ENCODE measurements around the gene PTPRZ1.

Gene PTPRZ1

GRCh38 chr7:121985476-121986030 lies 112.6 kb downstream of the PTPRZ1 start:
- Histone ChIP-seq H3K4me3 (ENCODE audit: insufficient read length, low read depth) (no peak overlapping the region), H3K4me1 (ENCODE audit: insufficient read depth, insufficient read length) (no peaks in the 10 kb centered on the region), H3K27me3 (ENCODE audit: insufficient read depth, insufficient read length) (no peaks in the 10 kb centered on the region), H3K36me3 (ENCODE audit: insufficient read depth, insufficient read length, low read length) (no peaks in the 10 kb centered on the region), H3K9me3 (ENCODE audit: insufficient read depth, low read length) (no peaks in the 10 kb centered on the region), H3K9ac (ENCODE audit: insufficient read length, low read depth) (no peak overlapping the region)
- TF ChIP-seq ZNF274 (IDR thresholded peaks at IDR 0.05; ENCODE audit: low read depth, low read length) (no peak), YY1 (IDR thresholded peaks at IDR 0.05; ENCODE audit: insufficient read depth, insufficient read length) (no peak), SUZ12 (IDR thresholded peaks at IDR 0.05; ENCODE audit: extremely low read depth, insufficient read depth, insufficient read length) (no peak)
- DNase-seq (ENCODE audit: low read depth, low spot score) = no peak

- TF ChIP-seq ZNF274 (IDR thresholded peaks at IDR 0.05; ENCODE audit: low read depth, low read length) (no peak), YY1 (IDR thresholded peaks at IDR 0.05; ENCODE audit: insufficient read depth, insufficient read length) (no peak), SUZ12 (IDR thresholded peaks at IDR 0.05; ENCODE audit: extremely low read depth, insufficient read depth, insufficient read length) (no peak)
- Histone ChIP-seq H3K4me1 (ENCODE audit: insufficient read depth, insufficient read length) (no peaks in the 10 kb centered on the region), H3K27me3 (ENCODE audit: insufficient read depth, insufficient read length) (no peaks in the 10 kb centered on the region), H3K4me3 (ENCODE audit: insufficient read length, low read depth) (no peak overlapping the region), H3K9me3 (ENCODE audit: insufficient read depth, low read length) (no peaks in the 10 kb centered on the region), H3K36me3 (ENCODE audit: insufficient read depth, insufficient read length, low read length) (no peaks in the 10 kb centered on the region), H3K9ac (ENCODE audit: insufficient read length, low read depth) (no peak overlapping the region)
- DNase-seq (ENCODE audit: low read depth, low spot score) = no peak
Measured at GRCh38 chr7:121992068-121992467, 119.1 kb downstream of the PTPRZ1 start.

GRCh38 chr7:121994625-121995410 lies 121.9 kb downstream of the PTPRZ1 start:
- Histone ChIP-seq H3K36me3 (ENCODE audit: insufficient read depth, insufficient read length, low read length) (no peaks in the 10 kb centered on the region), H3K9ac (ENCODE audit: insufficient read length, low read depth) (no peak overlapping the region), H3K9me3 (ENCODE audit: insufficient read depth, low read length) (no peaks in the 10 kb centered on the region), H3K27me3 (ENCODE audit: insufficient read depth, insufficient read length) (no peaks in the 10 kb centered on the region), H3K4me3 (ENCODE audit: insufficient read length, low read depth) (no peak overlapping the region), H3K4me1 (ENCODE audit: insufficient read depth, insufficient read length) (no peaks in the 10 kb centered on the region)
- TF ChIP-seq SUZ12 (IDR thresholded peaks at IDR 0.05; ENCODE audit: extremely low read depth, insufficient read depth, insufficient read length) (no peak), ZNF274 (IDR thresholded peaks at IDR 0.05; ENCODE audit: low read depth, low read length) (no peak), YY1 (IDR thresholded peaks at IDR 0.05; ENCODE audit: insufficient read depth, insufficient read length) (no peak)
- peak; percentile 61 for DNase-seq (ENCODE audit: low read depth, low spot score)

GRCh38 chr7:122006687-122007086 lies 133.7 kb downstream of the PTPRZ1 start:
- Histone ChIP-seq H3K27me3 (ENCODE audit: insufficient read depth, insufficient read length) (no peaks in the 10 kb centered on the region), H3K4me3 (ENCODE audit: insufficient read length, low read depth) (no peak overlapping the region), H3K9me3 (ENCODE audit: insufficient read depth, low read length) (no peaks in the 10 kb centered on the region), H3K9ac (ENCODE audit: insufficient read length, low read depth) (no peak overlapping the region), H3K36me3 (ENCODE audit: insufficient read depth, insufficient read length, low read length) (no peaks in the 10 kb centered on the region), H3K4me1 (ENCODE audit: insufficient read depth, insufficient read length) (no peaks in the 10 kb centered on the region)
- TF ChIP-seq YY1 (IDR thresholded peaks at IDR 0.05; ENCODE audit: insufficient read depth, insufficient read length) (no peak), SUZ12 (IDR thresholded peaks at IDR 0.05; ENCODE audit: extremely low read depth, insufficient read depth, insufficient read length) (no peak), ZNF274 (IDR thresholded peaks at IDR 0.05; ENCODE audit: low read depth, low read length) (no peak)
- DNase-seq (ENCODE audit: low read depth, low spot score) = no peak

GRCh38 chr7:122010116-122010515 lies 137.2 kb downstream of the PTPRZ1 start:
- Histone ChIP-seq H3K4me1 (ENCODE audit: insufficient read depth, insufficient read length) (no peaks in the 10 kb centered on the region), H3K9me3 (ENCODE audit: insufficient read depth, low read length) (no peaks in the 10 kb centered on the region), H3K27me3 (ENCODE audit: insufficient read depth, insufficient read length) (no peaks in the 10 kb centered on the region), H3K4me3 (ENCODE audit: insufficient read length, low read depth) (no peak overlapping the region), H3K9ac (ENCODE audit: insufficient read length, low read depth) (no peak overlapping the region), H3K36me3 (ENCODE audit: insufficient read depth, insufficient read length, low read length) (no peaks in the 10 kb centered on the region)
- TF ChIP-seq YY1 (IDR thresholded peaks at IDR 0.05; ENCODE audit: insufficient read depth, insufficient read length) (no peak), ZNF274 (IDR thresholded peaks at IDR 0.05; ENCODE audit: low read depth, low read length) (no peak), SUZ12 (IDR thresholded peaks at IDR 0.05; ENCODE audit: extremely low read depth, insufficient read depth, insufficient read length) (no peak)
- no peak for DNase-seq (ENCODE audit: low read depth, low spot score)

- Histone ChIP-seq H3K9ac (ENCODE audit: insufficient read length, low read depth) (no peak overlapping the region), H3K36me3 (ENCODE audit: insufficient read depth, insufficient read length, low read length) (no peaks in the 10 kb centered on the region), H3K9me3 (ENCODE audit: insufficient read depth, low read length) (no peaks in the 10 kb centered on the region), H3K4me3 (ENCODE audit: insufficient read length, low read depth) (no peak overlapping the region), H3K27me3 (ENCODE audit: insufficient read depth, insufficient read length) (no peaks in the 10 kb centered on the region), H3K4me1 (ENCODE audit: insufficient read depth, insufficient read length) (no peaks in the 10 kb centered on the region)
- no peak for DNase-seq (ENCODE audit: low read depth, low spot score)
- TF ChIP-seq YY1 (IDR thresholded peaks at IDR 0.05; ENCODE audit: insufficient read depth, insufficient read length) (no peak), SUZ12 (IDR thresholded peaks at IDR 0.05; ENCODE audit: extremely low read depth, insufficient read depth, insufficient read length) (no peak), ZNF274 (IDR thresholded peaks at IDR 0.05; ENCODE audit: low read depth, low read length) (no peak)
Measured at GRCh38 chr7:122013065-122013464, 140.1 kb downstream of the PTPRZ1 start.

GRCh38 chr7:122013630-122014029 lies 140.7 kb downstream of the PTPRZ1 start:
- Histone ChIP-seq H3K9ac (ENCODE audit: insufficient read length, low read depth) (no peak overlapping the region), H3K27me3 (ENCODE audit: insufficient read depth, insufficient read length) (no peaks in the 10 kb centered on the region), H3K9me3 (ENCODE audit: insufficient read depth, low read length) (no peaks in the 10 kb centered on the region), H3K4me1 (ENCODE audit: insufficient read depth, insufficient read length) (no peaks in the 10 kb centered on the region), H3K36me3 (ENCODE audit: insufficient read depth, insufficient read length, low read length) (no peaks in the 10 kb centered on the region), H3K4me3 (ENCODE audit: insufficient read length, low read depth) (no peak overlapping the region)
- TF ChIP-seq ZNF274 (IDR thresholded peaks at IDR 0.05; ENCODE audit: low read depth, low read length) (no peak), SUZ12 (IDR thresholded peaks at IDR 0.05; ENCODE audit: extremely low read depth, insufficient read depth, insufficient read length) (no peak), YY1 (IDR thresholded peaks at IDR 0.05; ENCODE audit: insufficient read depth, insufficient read length) (no peak)
- no peak for DNase-seq (ENCODE audit: low read depth, low spot score)
